ENCODE results near the gene GALNT16.

The GALNT16 gene

GRCh38 chr14:69323266-69323998 lies 63.5 kb downstream of the GALNT16 start:
- TF ChIP-seq YY1 (IDR thresholded peaks at IDR 0.05; ENCODE audit: low read depth) (no peak), REST (IDR thresholded peaks at IDR 0.05; ENCODE audit: low read depth) (no peak)

- TF ChIP-seq FOXM1 (IDR thresholded peaks at IDR 0.05; ENCODE audit: borderline replicate concordance, low read depth), result no peak
- no peak for TF ChIP-seq REST (IDR thresholded peaks at IDR 0.05; ENCODE audit: low read depth)
- no peak for TF ChIP-seq MAX (IDR thresholded peaks at IDR 0.05)
- TF ChIP-seq TEAD4 (IDR thresholded peaks at IDR 0.05), result no peak
- TF ChIP-seq CEBPB (IDR thresholded peaks at IDR 0.05), result no peak
- no peak for TF ChIP-seq TAF1 (IDR thresholded peaks at IDR 0.05; ENCODE audit: low read depth)
- no peak for TF ChIP-seq CREB1 (IDR thresholded peaks at IDR 0.05; ENCODE audit: low read depth)
- TF ChIP-seq YY1 (IDR thresholded peaks at IDR 0.05; ENCODE audit: low read depth), result no peak
- no peak for TF ChIP-seq NFIC (IDR thresholded peaks at IDR 0.05)
- no peak for TF ChIP-seq EP300 (IDR thresholded peaks at IDR 0.05; ENCODE audit: borderline replicate concordance)
- TF ChIP-seq ZBTB7A (IDR thresholded peaks at IDR 0.05; ENCODE audit: low read depth), result no peak
- TF ChIP-seq TCF12 (IDR thresholded peaks at IDR 0.05; ENCODE audit: low read depth), result no peak
- TF ChIP-seq EGR1 (IDR thresholded peaks at IDR 0.05), result no peak
- TF ChIP-seq USF1 (IDR thresholded peaks at IDR 0.05), result no peak
- no peak for TF ChIP-seq RAD21 (IDR thresholded peaks at IDR 0.05; ENCODE audit: low read depth)
These were observed 64.0 kb downstream of the GALNT16 start for GRCh38 chr14:69323999-69324282.

GRCh38 chr14:69324341-69324931 lies 64.5 kb downstream of the GALNT16 start:
- TF ChIP-seq ZBTB7A (IDR thresholded peaks at IDR 0.05; ENCODE audit: low read depth) (no peak), CEBPB (IDR thresholded peaks at IDR 0.05) (no peak), YY1 (IDR thresholded peaks at IDR 0.05; ENCODE audit: low read depth) (no peak), RAD21 (IDR thresholded peaks at IDR 0.05; ENCODE audit: low read depth) (no peak), TCF12 (IDR thresholded peaks at IDR 0.05; ENCODE audit: low read depth) (no peak), FOXM1 (IDR thresholded peaks at IDR 0.05; ENCODE audit: borderline replicate concordance, low read depth) (no peak), TEAD4 (IDR thresholded peaks at IDR 0.05) (no peak), REST (IDR thresholded peaks at IDR 0.05; ENCODE audit: low read depth) (no peak), MAX (IDR thresholded peaks at IDR 0.05) (no peak), USF1 (IDR thresholded peaks at IDR 0.05) (no peak), CREB1 (IDR thresholded peaks at IDR 0.05; ENCODE audit: low read depth) (no peak), TAF1 (IDR thresholded peaks at IDR 0.05; ENCODE audit: low read depth) (no peak), EGR1 (IDR thresholded peaks at IDR 0.05) (no peak), NFIC (IDR thresholded peaks at IDR 0.05) (no peak), EP300 (IDR thresholded peaks at IDR 0.05; ENCODE audit: borderline replicate concordance) (no peak)

- TF ChIP-seq YY1 (IDR thresholded peaks at IDR 0.05; ENCODE audit: low read depth) (no peak), USF1 (IDR thresholded peaks at IDR 0.05) (no peak), CEBPB (IDR thresholded peaks at IDR 0.05) (no peak), EGR1 (IDR thresholded peaks at IDR 0.05) (no peak), CREB1 (IDR thresholded peaks at IDR 0.05; ENCODE audit: low read depth) (no peak), NFIC (IDR thresholded peaks at IDR 0.05) (no peak), ZBTB7A (IDR thresholded peaks at IDR 0.05; ENCODE audit: low read depth) (no peak), TAF1 (IDR thresholded peaks at IDR 0.05; ENCODE audit: low read depth) (no peak), TCF12 (IDR thresholded peaks at IDR 0.05; ENCODE audit: low read depth) (no peak), MAX (IDR thresholded peaks at IDR 0.05) (no peak), TEAD4 (IDR thresholded peaks at IDR 0.05) (no peak), REST (IDR thresholded peaks at IDR 0.05; ENCODE audit: low read depth) (no peak), FOXM1 (IDR thresholded peaks at IDR 0.05; ENCODE audit: borderline replicate concordance, low read depth) (no peak), RAD21 (IDR thresholded peaks at IDR 0.05; ENCODE audit: low read depth) (no peak)
These were observed 65.1 kb downstream of the GALNT16 start for GRCh38 chr14:69325086-69325485.

Measured in Ishikawa (cell line).